Ascending aorta (tissue), 2 donors: ENCODE data around the gene DDX23. TPM values are rescaled to one million over a fixed set of nuclear protein-coding genes. Genes with fewer than 3 reads are reported as not detected.

Experiments used
- DNase-seq, 2 donors: peaks; one replicate each; pipeline ENCODE4 v3.0.0-alpha.2; 2019; ENCODE audit warnings: low spot score in 2 of 2
- H3K27ac ChIP-seq, 2 donors: fragments of 200-600 bp; sonication (generic); one replicate each; pipeline ENCODE4 v1.5.1; 2016 to 2017; ENCODE audit warnings: mild to moderate bottlenecking in 1 of 2
- H3K27me3 ChIP-seq: fragments of 200-600 bp; sonication (generic); one replicate; pipeline ENCODE4 v1.5.1; 2017
- H3K36me3 ChIP-seq, 2 donors: fragments of 200-600 bp; sonication (generic); one replicate each; pipeline ENCODE4 v1.5.1; 2016
- H3K4me1 ChIP-seq, 2 donors: fragments of 200-600 bp; sonication (generic); one replicate each; pipeline ENCODE4 v1.5.1; 2016 to 2017; ENCODE audit warnings: mild to moderate bottlenecking in 1 of 2
- H3K4me3 ChIP-seq, 2 donors: fragments of 200-600 bp; sonication (generic); one replicate each; pipeline ENCODE4 v1.5.1; 2016 to 2017; ENCODE audit warnings: mild to moderate bottlenecking in 1 of 2
- H3K9me3 ChIP-seq, 2 donors: fragments of 200-600 bp; sonication (generic); one replicate each; pipeline ENCODE4 v1.5.1; 2016
- CTCF ChIP-seq, 3 experiments: fragments of 200-600 bp in 2 of 3; fragments of 450-650 bp in 1 of 3; sonication (generic) in 2 of 3; IDR thresholded peaks; one replicate each; pipeline ENCODE4 v1.5.1; 2016 to 2019; ENCODE audit warnings: antibody characterized with exemption in 3 of 3, mild to moderate bottlenecking in 1 of 3, moderate library complexity in 1 of 3
- intact Hi-C: fragments of 100-400 bp; cut with DNase I; formaldehyde crosslinking; loops from one replicate; pipeline ENCODE4 v1.15.1; 2023
- total RNA-seq: library from RNA; depleted of rRNA; stranded (reverse); fragments of >200 nt; gene quantifications from one replicate; pipeline ENCODE4 v1.1.0, GENCODE V29; 2016

Gene DDX23
- total RNA-seq, 1 donor from 2014 or later, result 39.4 TPM

- Histone ChIP-seq H3K4me3 (peak overlapping the region; percentile 90 to 97), H3K4me1 (peaks cover 11 to 25% of the 10 kb centered on the region in 2 donors), H3K27me3 (no peaks in the 10 kb centered on the region)
Measured at GRCh38 chr12:48786591-48787544, 65.1 kb downstream of the DDX23 start.

GRCh38 chr12:48783432-48783831 lies 68.5 kb downstream of the DDX23 start:
- no peaks in the 10 kb centered on the region for H3K9me3 ChIP-seq
- TF ChIP-seq CTCF (IDR thresholded peaks at IDR 0.05), result no peak
- H3K36me3 ChIP-seq, result peaks cover 12% of the 10 kb centered on the region in 2 donors
- H3K27me3 ChIP-seq, result no peaks in the 10 kb centered on the region
- intact Hi-C loops, result no loop called here
- DNase-seq, result no peak
- H3K4me1 ChIP-seq, result peaks cover 32 to 50% of the 10 kb centered on the region in 2 donors
- peak overlapping the region in 1 of 2 donors; percentile 93 for H3K27ac ChIP-seq
- H3K4me3 ChIP-seq, result no peak overlapping the region

More at GRCh38 chr12:48786591-48787544, 65.1 kb downstream of the DDX23 start:
- no peak for TF ChIP-seq CTCF (IDR thresholded peaks at IDR 0.05)
- peak overlapping the region; percentile 97 to 99 for H3K27ac ChIP-seq
- H3K9me3 ChIP-seq, result no peaks in the 10 kb centered on the region
- intact Hi-C loops, result no loop called here
- no peak for DNase-seq
- peaks cover 12% of the 10 kb centered on the region in 2 donors for H3K36me3 ChIP-seq

GRCh38 chr12:48782457-48783395 lies 69.2 kb downstream of the DDX23 start:
- Histone ChIP-seq H3K36me3 (peaks cover 16 to 18% of the 10 kb centered on the region in 2 donors), H3K4me3 (peak overlapping the region; percentile 8 to 20), H3K27ac (peak overlapping the region; percentile 89 to 93), H3K4me1 (peaks cover 32 to 50% of the 10 kb centered on the region in 2 donors), H3K9me3 (no peaks in the 10 kb centered on the region), H3K27me3 (no peaks in the 10 kb centered on the region)
- no peak for TF ChIP-seq CTCF (IDR thresholded peaks at IDR 0.05)
- DNase-seq, result no peak
- intact Hi-C loops, result no loop called here

- Histone ChIP-seq H3K36me3 (peaks cover 23 to 26% of the 10 kb centered on the region in 2 donors), H3K9me3 (no peaks in the 10 kb centered on the region), H3K4me3 (peak overlapping the region; percentile 8 to 20), H3K27me3 (no peaks in the 10 kb centered on the region), H3K27ac (peak overlapping the region; percentile 89 to 93), H3K4me1 (peaks cover 32 to 50% of the 10 kb centered on the region in 2 donors)
- intact Hi-C loops, result loop anchor here (2.0 kb wide), 1 partner anchor 175 kb away; the partner anchor contains the start of gene ARF3
- no peak for TF ChIP-seq CTCF (IDR thresholded peaks at IDR 0.05)
- no peak for DNase-seq
Measured at GRCh38 chr12:48781750-48782456, 70.1 kb downstream of the DDX23 start.
